Endodermal cell (in vitro differentiated cells): ENCODE measurements around the gene HEBP1. TPM values are rescaled to one million over a fixed set of nuclear protein-coding genes. Genes with fewer than 3 reads are reported as not detected.

ENCODE experiments used
- DNase-seq: peaks from one replicate; pipeline ENCODE4 v3.0.0-alpha.2; 2017
- H3K27ac ChIP-seq: 2 replicates; pipeline ENCODE4 v1.5.1; 2013; ENCODE audit warnings: mild to moderate bottlenecking, low read depth, low read length, moderate library complexity
- H3K27me3 ChIP-seq: 2 replicates; pipeline ENCODE4 v1.6.1; 2013; ENCODE audit warnings: mild to moderate bottlenecking, low read length, moderate library complexity; ENCODE audit not compliant: insufficient read depth, control insufficient read depth, poor library complexity, severe bottlenecking
- H3K36me3 ChIP-seq: 2 replicates; pipeline ENCODE4 v1.7.0; 2013; ENCODE audit warnings: mild to moderate bottlenecking, low read length, moderate library complexity; ENCODE audit not compliant: control insufficient read depth, insufficient read depth
- H3K4me1 ChIP-seq: one replicate; pipeline ENCODE4 v1.7.0; 2013; ENCODE audit warnings: low read length; ENCODE audit not compliant: control insufficient read depth, insufficient read depth
- H3K4me3 ChIP-seq: 2 replicates; pipeline ENCODE4 v1.5.1; 2013; ENCODE audit warnings: mild to moderate bottlenecking, low read length, moderate library complexity
- H3K9ac ChIP-seq: 2 replicates; pipeline ENCODE4 v1.6.1; 2013; ENCODE audit warnings: mild to moderate bottlenecking, low read length, moderate library complexity; ENCODE audit not compliant: poor library complexity, severe bottlenecking; ENCODE audit errors: extremely low read depth
- H3K9me3 ChIP-seq: 2 replicates; pipeline ENCODE4 v1.6.1; 2013; ENCODE audit warnings: mild to moderate bottlenecking, low read length, moderate library complexity; ENCODE audit not compliant: control insufficient read depth
- H3K27ac Mint-ChIP-seq: 2 replicates; pipeline ENCODE4 v1.8.0; 2020; ENCODE audit warnings: mixed read lengths
- H3K27me3 Mint-ChIP-seq: 2 replicates; pipeline ENCODE4 v1.8.0; 2021; ENCODE audit warnings: mild to moderate bottlenecking, mixed read lengths; ENCODE audit not compliant: insufficient read depth
- H3K36me3 Mint-ChIP-seq: 2 replicates; pipeline ENCODE4 v1.8.0; 2020; ENCODE audit warnings: low read depth, mixed read lengths
- H3K4me1 Mint-ChIP-seq: 2 replicates; pipeline ENCODE4 v1.8.0; 2020; ENCODE audit warnings: mixed read lengths
- H3K4me3 Mint-ChIP-seq: 2 replicates; pipeline ENCODE4 v1.8.0; 2020; ENCODE audit warnings: mild to moderate bottlenecking, moderate library complexity, mixed read lengths
- H3K9me3 Mint-ChIP-seq: 2 replicates; pipeline ENCODE4 v1.8.0; 2020; ENCODE audit warnings: mild to moderate bottlenecking, mixed read lengths
- WGBS, 2 experiments: methylation state at CpG; one replicate each; pipeline versions ENCODE4 v1.1.5 to v1.1.7; 2013; ENCODE audit warnings: missing lambda C conversion rate in 2 of 2, mixed read lengths in 1 of 2; ENCODE audit not compliant: insufficient coverage in 1 of 2, insufficient read length in 1 of 2; 5-methylcytosine and 5-hydroxymethylcytosine counted together
- total RNA-seq, 2 donors: library from RNA; stranded (reverse); fragmentation: NEBNext Ultra II Directional in 1 of 2; extraction: Animal tissue kit (Norgen Biotek cat#: 25700) in 1 of 2; gene quantifications; 2 replicates in 1 of 2; 3 replicates in 1 of 2; pipeline ENCODE4 v1.2.1, GENCODE V29; 2021
- TF ChIP-seq, protein P1 (sequence below): fragments of 200-600 bp; sonication (generic); conservative IDR thresholded peaks from 2 replicates; pipeline ENCODE4 v1.5.0; 2021; ENCODE audit warnings: antibody characterized with exemption, mild to moderate bottlenecking

Gene HEBP1
- total RNA-seq, 2 donors from 2014 or later: 27.4 to 29.1 TPM

DNA sequence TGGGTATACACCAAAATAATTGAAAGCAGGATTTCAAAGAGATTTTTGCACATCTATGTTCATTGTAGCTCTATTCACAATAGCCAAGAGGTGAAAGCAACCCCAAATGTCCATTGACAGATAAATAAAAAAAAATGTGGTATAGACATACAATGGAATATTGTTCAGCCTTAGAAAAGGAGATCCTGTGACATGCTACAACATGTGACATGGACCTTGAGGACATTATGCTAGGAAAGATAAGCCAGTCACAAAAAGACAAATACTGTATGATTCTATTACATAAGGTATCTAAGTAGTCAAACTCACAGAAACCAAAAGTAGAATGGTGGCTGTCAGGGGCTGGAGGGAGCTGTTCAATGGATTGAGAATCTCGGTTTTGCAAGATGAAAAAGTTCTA lies 60.2 kb downstream of the HEBP1 start:
- TF ChIP-seq, protein P1, sequence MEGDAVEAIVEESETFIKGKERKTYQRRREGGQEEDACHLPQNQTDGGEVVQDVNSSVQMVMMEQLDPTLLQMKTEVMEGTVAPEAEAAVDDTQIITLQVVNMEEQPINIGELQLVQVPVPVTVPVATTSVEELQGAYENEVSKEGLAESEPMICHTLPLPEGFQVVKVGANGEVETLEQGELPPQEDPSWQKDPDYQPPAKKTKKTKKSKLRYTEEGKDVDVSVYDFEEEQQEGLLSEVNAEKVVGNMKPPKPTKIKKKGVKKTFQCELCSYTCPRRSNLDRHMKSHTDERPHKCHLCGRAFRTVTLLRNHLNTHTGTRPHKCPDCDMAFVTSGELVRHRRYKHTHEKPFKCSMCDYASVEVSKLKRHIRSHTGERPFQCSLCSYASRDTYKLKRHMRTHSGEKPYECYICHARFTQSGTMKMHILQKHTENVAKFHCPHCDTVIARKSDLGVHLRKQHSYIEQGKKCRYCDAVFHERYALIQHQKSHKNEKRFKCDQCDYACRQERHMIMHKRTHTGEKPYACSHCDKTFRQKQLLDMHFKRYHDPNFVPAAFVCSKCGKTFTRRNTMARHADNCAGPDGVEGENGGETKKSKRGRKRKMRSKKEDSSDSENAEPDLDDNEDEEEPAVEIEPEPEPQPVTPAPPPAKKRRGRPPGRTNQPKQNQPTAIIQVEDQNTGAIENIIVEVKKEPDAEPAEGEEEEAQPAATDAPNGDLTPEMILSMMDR: no peak
- 89 to 100% methylated on average over 1 of the region's 1 CpG for WGBS, 2 experiments
- Histone ChIP-seq H3K36me3 (no peaks in the 10 kb centered on the region), H3K9me3 (no peaks in the 10 kb centered on the region), H3K4me3 (no peak overlapping the region), H3K27ac (no peak overlapping the region), H3K27me3 (no peaks in the 10 kb centered on the region), H3K9ac (no peak overlapping the region), H3K4me1 (no peaks in the 10 kb centered on the region)
- Mint-ChIP-seq H3K4me1 (no peaks in the 10 kb centered on the region), H3K27ac (no peak overlapping the region), H3K4me3 (no peak overlapping the region), H3K27me3 (no peaks in the 10 kb centered on the region), H3K9me3 (no peaks in the 10 kb centered on the region), H3K36me3 (peaks cover 2% of the 10 kb centered on the region)
- no peak for DNase-seq

DNA sequence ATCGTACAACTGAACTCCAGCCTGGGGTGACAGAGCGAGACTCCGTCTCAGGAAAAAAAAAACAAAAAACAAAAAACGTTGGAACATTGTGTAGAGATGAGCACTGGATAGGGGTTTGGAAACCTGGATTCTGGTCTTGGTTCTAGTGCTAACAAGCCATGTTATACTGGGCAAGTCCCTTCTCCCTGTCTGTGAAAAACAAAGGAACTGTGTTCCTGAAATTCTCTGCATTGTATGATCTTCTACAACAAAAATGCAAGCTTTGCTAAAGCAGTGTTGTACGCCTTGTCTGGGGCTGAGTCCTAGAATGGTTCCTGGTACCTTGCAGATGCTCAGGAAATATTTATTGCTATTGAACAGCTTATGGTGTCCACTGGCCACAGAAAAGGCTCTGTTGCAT lies 61.5 kb downstream of the HEBP1 start:
- no peaks in the 10 kb centered on the region for H3K36me3 ChIP-seq
- H3K4me1 ChIP-seq: peaks cover 4% of the 10 kb centered on the region
- no peak overlapping the region for H3K27ac ChIP-seq
- DNase-seq: no peak
- no peaks in the 10 kb centered on the region for H3K27me3 ChIP-seq
- peaks cover 11% of the 10 kb centered on the region for H3K4me1 Mint-ChIP-seq
- no peak overlapping the region for H3K4me3 ChIP-seq
- no peak overlapping the region for H3K4me3 Mint-ChIP-seq
- no peaks in the 10 kb centered on the region for H3K27me3 Mint-ChIP-seq
- H3K9me3 ChIP-seq: no peaks in the 10 kb centered on the region
- 86 to 88% methylated on average over 5 of the region's 5 CpGs for WGBS, 2 experiments
- H3K9ac ChIP-seq: no peak overlapping the region
- no peaks in the 10 kb centered on the region for H3K9me3 Mint-ChIP-seq
- peaks cover 2% of the 10 kb centered on the region for H3K36me3 Mint-ChIP-seq
- H3K27ac Mint-ChIP-seq: no peak overlapping the region
- TF ChIP-seq, protein P1: no peak

DNA sequence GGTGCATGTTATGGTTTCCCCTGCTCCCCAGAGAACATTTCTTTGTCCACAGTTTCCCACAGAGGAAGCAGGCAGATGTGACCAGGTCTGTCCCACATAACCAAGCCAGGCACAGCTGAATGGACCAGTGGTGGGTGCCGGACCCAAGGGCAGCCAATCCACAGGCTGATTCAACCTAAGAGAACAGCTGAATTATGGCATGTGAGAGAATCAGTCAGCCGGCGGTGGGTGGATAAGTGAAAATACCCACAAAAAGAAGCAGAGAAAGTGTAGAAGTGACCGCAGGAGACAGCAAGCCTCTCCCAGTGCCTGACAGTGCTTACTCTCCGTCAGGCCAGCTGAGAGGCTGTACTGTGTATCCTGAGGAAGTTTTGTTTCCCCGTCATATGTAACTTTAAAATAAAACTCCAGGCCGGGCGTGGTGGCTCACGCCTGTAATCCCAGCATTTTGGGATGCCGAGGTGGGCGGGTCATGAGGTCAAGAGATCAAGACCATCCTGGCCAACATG lies 63.0 kb downstream of the HEBP1 start:
- Histone ChIP-seq H3K9ac (no peak overlapping the region), H3K4me3 (no peak overlapping the region), H3K4me1 (peaks cover 4% of the 10 kb centered on the region), H3K36me3 (no peaks in the 10 kb centered on the region), H3K27me3 (no peaks in the 10 kb centered on the region), H3K27ac (no peak overlapping the region), H3K9me3 (no peaks in the 10 kb centered on the region)
- WGBS, 2 experiments: 96 to 97% methylated on average over 10 to 11 of the region's 11 CpGs
- Mint-ChIP-seq H3K4me3 (no peak overlapping the region), H3K36me3 (peaks cover 2% of the 10 kb centered on the region), H3K27me3 (no peaks in the 10 kb centered on the region), H3K27ac (no peak overlapping the region), H3K4me1 (peaks cover 11% of the 10 kb centered on the region), H3K9me3 (no peaks in the 10 kb centered on the region)
- TF ChIP-seq, protein P1: no peak
- DNase-seq: no peak
